GM19395 (cell line): ENCODE data around the gene ARPP19.
"Not testable (repeated sequence)": the region's sequence is repeated elsewhere in the genome, so short reads cannot be mapped to it uniquely, and the experiment has no call there.

Experiments
- ATAC-seq: cut with Tn5 transposase; IDR thresholded peaks from one replicate; pipeline ENCODE4 v1.9.1; 2021; ENCODE audit warnings: mild to moderate bottlenecking, moderate library complexity; ENCODE audit not compliant: unreplicated experiment

Gene ARPP19

GRCh38 chr15:52568601-52569585 lies at the start of gene ARPP19:
Gene ARPP19, minus strand, starts transcription at chr15:52569030. Its CDS starts 138 bp downstream, at chr15:52568892.
- peak; percentile 74 for ATAC-seq

DNA sequence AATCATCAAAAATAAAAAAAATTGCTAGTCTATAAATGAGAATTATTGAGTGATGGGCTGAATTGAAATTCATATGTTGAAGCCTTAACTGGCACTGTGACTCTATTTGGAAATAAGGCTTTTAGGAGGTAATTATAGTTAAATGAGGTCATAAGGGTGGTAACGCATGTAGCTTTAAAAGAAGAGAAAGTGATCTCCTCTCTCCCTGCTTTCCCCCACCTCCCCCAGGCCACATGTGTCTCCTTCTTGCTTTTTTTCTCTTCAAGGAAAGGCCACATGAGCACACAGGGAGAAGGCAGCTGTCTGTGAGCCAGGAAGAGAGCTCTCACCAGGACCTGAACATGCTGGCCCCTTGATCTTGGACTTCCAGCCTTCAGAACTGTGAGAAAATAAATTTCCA lies 48.2 kb upstream of the ARPP19 start:
- ATAC-seq: no peak

GRCh38 chr15:52615302-52615701 lies 46.5 kb upstream of the ARPP19 start:
- ATAC-seq: no peak

DNA sequence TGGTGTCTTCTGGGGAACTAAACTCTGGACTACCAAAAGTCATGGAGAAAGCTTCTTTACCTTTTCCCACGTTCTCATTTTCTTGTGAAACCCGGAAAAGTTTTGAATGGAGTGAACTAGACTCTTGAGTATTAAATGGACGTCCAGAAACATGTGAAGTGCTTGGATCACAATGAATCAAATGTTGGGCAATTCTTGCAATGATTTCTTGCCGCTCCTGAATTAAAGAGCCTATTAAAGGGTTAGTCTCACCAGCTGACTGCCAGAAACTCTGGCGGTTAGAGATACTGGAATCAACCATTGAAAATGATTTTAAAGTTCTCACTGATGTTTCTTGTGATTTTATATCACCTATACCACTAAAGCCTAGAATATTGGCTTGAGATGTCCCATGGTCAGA lies 40.8 kb upstream of the ARPP19 start:
- no peak for ATAC-seq

GRCh38 chr15:52584414-52584813 lies 15.6 kb upstream of the ARPP19 start:
- ATAC-seq: no peak

GRCh38 chr15:52579852-52580251 lies 11.0 kb upstream of the ARPP19 start:
- ATAC-seq: no peak

- no peak for ATAC-seq
Observed at GRCh38 chr15:52576692-52577091, 7.9 kb upstream of the ARPP19 start.

DNA sequence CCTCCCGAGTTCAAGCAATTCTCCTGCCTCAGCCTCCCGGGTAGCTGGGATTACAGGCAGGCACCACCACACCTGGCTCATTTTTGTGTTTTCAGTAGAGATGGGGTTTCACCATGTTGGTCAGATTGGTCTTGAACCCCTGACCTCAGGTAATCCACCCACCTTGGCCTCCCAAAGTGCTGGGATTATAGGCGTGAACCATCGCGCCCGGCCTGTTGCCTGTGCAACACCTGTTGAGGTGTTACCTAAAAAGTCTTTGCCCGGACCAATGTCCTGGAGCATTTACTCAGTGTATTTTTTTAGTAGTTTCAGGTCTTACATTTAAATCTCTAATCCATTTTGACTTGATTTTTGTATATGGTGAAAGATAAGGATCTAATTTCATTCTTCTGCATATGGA lies 6.7 kb upstream of the ARPP19 start:
- not testable (repeated sequence) for ATAC-seq

- ATAC-seq: no peak
Observed at GRCh38 chr15:52575072-52575471, 6.2 kb upstream of the ARPP19 start.

DNA sequence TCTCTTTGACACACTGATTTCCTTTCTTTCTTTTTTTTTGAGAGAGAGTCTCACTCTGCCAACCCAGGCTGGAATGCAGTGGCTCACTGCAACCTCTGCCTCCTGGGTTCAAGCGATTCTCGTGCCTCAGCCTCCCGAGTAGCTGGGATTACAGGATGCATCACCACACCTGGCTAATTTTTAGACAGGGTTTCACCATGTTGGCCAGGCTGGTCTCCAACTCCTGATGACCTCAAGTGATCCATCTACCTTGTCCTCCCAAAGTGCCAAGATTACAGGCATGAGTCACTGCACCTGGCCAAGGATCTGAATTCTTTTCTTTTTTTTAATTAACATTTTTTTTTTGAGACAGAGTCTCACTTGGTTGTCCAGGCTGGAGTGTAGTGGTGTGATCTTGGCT lies 5.8 kb upstream of the ARPP19 start:
- not testable (repeated sequence) for ATAC-seq

DNA sequence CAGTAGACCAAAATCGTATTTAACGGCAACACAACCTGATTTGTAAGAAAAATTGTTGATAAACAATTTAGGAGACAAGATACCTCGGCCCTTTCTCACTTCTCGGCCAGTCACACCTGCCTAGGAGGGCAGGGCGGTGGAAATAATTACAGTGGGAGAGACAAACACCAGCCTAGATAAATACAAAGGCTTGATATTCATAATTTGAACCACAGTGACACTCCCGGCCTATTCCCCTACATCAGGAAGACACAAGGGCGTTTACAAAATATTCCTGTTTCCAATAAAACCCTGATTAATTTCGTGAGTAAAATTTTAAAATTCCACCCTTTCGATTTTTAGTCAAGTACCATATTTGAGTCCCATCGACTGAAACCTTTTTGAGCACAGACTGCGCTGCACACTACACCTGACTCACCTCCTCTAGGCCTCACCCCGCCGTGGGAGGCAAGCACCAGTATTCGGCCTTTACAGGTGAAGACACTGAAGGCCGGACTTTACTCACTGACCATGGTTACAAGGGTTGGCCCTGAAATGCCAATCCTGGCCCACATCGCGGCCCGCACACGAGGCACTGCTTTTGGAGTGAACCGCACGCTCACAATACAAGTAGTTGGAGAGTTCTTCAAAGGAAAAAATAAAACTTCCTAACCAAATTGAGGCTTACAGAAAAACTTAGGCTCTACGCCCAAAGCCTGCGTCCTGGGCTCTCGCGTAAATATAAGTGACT lies 794 bp downstream of the ARPP19 start:
- no peak for ATAC-seq

DNA sequence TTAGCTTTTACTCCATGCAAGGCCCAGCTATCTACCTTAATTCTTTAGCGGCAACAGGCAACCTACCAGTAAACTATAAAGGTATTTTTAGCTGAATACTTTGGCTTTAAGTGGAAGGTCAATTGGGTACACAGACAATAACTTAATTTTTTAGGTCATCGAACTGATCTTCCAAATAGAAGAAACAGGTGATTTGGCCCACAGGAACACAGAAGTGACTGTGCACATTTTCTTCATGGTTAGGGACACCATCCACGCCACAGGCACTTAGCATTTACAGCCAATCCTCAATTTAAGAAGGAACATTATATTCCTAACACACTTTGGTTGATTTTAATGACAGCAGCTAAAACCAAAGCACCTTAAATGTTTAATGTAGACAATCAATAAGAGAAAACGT lies 1.9 kb downstream of the ARPP19 start:
- no peak for ATAC-seq

GRCh38 chr15:52565417-52566358 lies 3.1 kb downstream of the ARPP19 start:
- ATAC-seq: peak; percentile 52

DNA sequence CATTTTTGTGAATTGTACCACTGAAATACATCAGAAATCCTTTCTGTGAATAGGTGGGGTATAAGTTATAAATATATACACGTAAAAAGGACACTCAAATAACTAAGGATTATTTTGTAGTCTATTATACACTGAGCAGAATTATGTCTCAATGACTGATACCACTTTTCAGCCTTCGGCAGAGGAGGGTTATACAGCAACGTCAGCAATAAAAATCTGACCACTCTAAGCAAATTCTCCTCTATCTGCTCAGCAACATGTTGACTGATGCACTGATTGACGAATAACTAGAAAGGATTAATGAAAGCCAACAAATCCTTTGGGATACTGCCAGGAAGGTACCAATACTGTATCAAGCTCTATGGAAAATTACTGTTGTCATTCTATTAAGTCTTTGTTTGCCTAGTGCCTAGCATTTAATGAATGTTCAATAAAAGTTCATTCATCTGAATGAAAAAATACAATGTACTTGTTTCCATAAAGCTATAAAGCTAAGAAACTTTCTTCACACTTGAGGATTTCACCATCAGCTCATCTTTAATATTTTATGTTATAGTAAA lies 5.2 kb downstream of the ARPP19 start:
- ATAC-seq: no peak

DNA sequence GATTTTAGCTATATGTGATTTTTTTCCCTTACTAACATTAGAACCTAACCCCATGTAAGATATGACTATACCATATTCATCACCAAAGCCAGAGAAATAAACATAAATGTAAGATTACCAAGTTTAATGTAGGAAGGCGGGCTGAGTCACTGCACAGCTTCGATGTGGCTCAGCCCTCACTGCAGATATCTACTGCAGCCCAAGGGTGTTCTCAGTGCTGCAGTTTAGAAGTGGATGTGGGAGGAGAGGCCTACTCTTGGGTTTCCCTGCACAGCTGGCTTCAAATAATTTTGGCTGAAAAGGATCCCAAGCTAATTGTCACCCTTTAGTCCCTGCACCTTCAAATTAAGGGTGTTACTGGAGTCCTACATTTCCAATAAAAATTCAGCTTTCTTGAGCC lies 9.3 kb downstream of the ARPP19 start:
- ATAC-seq: no peak

- ATAC-seq: no peak
Observed at GRCh38 chr15:52559022-52559421, 9.8 kb downstream of the ARPP19 start.

- peak; percentile 78 for ATAC-seq
Observed at GRCh38 chr15:52558196-52558595, 10.6 kb downstream of the ARPP19 start.

GRCh38 chr15:52557274-52557641 lies 11.6 kb downstream of the ARPP19 start:
- ATAC-seq: no peak

DNA sequence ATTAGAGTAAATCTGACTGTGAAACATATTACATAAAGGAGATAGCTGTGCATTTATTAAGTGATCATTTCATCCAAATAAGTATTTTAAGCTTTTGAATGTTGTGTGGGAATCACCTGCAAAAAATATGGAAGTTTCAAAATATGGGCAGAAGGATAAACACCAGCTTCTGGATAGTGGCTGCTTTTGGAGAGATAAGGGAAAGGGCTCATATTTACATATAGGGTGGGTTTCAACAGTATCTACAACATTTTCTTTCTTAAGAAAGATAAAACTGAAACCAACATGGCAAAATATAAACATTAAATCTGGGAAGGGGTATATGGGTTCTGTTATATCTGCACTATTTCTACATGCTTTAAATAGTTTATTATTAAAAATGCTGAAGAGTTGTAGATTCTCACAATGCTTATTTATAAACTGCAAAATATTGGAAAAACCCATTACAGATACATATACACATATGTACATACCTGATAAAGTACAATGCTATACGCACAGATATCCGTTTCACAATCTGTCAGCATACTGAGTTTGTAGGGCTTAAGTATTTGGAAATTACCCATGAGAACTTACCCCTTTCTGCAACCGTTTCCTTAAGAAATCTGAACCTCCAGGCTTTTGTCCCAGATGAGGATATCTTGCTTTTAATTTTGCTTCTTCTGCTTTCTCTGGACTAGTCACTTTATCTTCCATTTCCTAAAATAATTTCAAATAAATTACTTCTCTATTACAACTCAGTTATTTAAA lies 12.1 kb downstream of the ARPP19 start:
- no peak for ATAC-seq

GRCh38 chr15:52552303-52552702 lies 16.5 kb downstream of the ARPP19 start:
- no peak for ATAC-seq
